Spleen (tissue), 7 donors: ENCODE data around the gene TMEM126A.

Source experiments
- CTCF ChIP-seq, 11 experiments: fragments of 200-600 bp in 7 of 11; fragments of 450-650 bp in 4 of 11; sonication (generic) in 4 of 11; IDR thresholded peaks in 8 of 11; conservative IDR thresholded peaks in 3 of 11; 1 replicate in 7 of 11; 2 replicates in 4 of 11; pipeline versions ENCODE4 v1.4.0 to v1.8.0; 2016 to 2021; ENCODE audit warnings: antibody characterized with exemption in 11 of 11, inconsistent platforms in 4 of 11, mild to moderate bottlenecking in 1 of 11
- POLR2A ChIP-seq, 3 donors: fragments of 450-650 bp; IDR thresholded peaks; one replicate each; pipeline ENCODE4 v1.5.1; 2017; ENCODE audit warnings: antibody characterized with exemption in 3 of 3, mild to moderate bottlenecking in 1 of 3
- POLR2AphosphoS5 ChIP-seq, 3 donors: sonication (generic); formaldehyde crosslinking; IDR thresholded peaks; one replicate each; pipeline ENCODE4 v1.5.1; 2017; ENCODE audit warnings: antibody characterized with exemption in 3 of 3
- donor health status: DM: no; HTN: no; CAD: no; lungs with moderate emphysema.
- donor health status: DM: no; HTN: no; CAD: no.
- donor health status: DM: no; HTN: no; CAD: no.

- TF ChIP-seq CTCF (IDR thresholded peaks at IDR 0.05 in 8 of 11, conservative IDR thresholded peaks at IDR 0.05 in 3 of 11) (no peak), POLR2A (IDR thresholded peaks at IDR 0.05) (no peak), POLR2AphosphoS5 (IDR thresholded peaks at IDR 0.05) (no peak)
These were observed 15.4 kb downstream of the TMEM126A start for GRCh38 chr11:85663080-85663752.
